ENCODE measurements around the gene PAQR5.

DNA sequence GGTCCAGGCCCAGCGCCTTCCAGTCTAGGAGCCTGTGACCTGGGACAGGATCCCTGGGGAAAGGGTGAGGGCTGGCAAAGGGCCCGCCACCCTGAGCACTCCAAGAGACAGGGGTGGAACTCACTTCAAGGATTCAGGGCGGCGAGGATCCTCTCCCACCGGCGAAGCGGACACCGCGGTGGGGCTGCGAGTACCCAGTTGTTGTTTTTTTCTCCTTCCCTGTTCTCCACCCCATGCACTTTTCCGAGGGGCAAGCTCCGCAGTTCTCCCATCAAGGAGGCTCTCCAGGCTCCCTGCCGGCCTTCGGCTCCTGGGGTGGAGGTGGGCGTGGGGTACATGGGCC lies 387 bp upstream of the PAQR5 start:
- TF ChIP-seq, protein P1, sequence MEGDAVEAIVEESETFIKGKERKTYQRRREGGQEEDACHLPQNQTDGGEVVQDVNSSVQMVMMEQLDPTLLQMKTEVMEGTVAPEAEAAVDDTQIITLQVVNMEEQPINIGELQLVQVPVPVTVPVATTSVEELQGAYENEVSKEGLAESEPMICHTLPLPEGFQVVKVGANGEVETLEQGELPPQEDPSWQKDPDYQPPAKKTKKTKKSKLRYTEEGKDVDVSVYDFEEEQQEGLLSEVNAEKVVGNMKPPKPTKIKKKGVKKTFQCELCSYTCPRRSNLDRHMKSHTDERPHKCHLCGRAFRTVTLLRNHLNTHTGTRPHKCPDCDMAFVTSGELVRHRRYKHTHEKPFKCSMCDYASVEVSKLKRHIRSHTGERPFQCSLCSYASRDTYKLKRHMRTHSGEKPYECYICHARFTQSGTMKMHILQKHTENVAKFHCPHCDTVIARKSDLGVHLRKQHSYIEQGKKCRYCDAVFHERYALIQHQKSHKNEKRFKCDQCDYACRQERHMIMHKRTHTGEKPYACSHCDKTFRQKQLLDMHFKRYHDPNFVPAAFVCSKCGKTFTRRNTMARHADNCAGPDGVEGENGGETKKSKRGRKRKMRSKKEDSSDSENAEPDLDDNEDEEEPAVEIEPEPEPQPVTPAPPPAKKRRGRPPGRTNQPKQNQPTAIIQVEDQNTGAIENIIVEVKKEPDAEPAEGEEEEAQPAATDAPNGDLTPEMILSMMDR (IDR thresholded peaks at IDR 0.05; ENCODE audit: borderline replicate concordance, extremely low read depth, low read length, poor library complexity, severe bottlenecking): no peak
- TF ChIP-seq EZH2 (IDR thresholded peaks at IDR 0.05; ENCODE audit: borderline replicate concordance, low read depth, low read length, severe bottlenecking): no peak

Measured in DND-41 (cell line).